IMR-90 (cell line): ENCODE measurements around the gene TMPRSS3. TPM values are rescaled to one million over a fixed set of nuclear protein-coding genes. Genes with fewer than 3 reads are reported as not detected.

Experiments
- ATAC-seq: fragments of 200-7000 bp; cut with Tn5 transposase; 2 replicates; pipeline ENCODE4 v1.9.1; 2020; ENCODE audit warnings: low read depth, mild to moderate bottlenecking, moderate library complexity
- BruUV-seq: library from RNA; stranded (reverse); fragments of 400-500 nt; replicated peaks from 2 replicates; lab custom pipeline; 2021; lab: Mats Ljungman, UMichigan
- CTCF ChIA-PET: fragments of 300-600 bp; formaldehyde crosslinking; extraction: SDS; loops from one replicate; lab custom pipeline; 2021; ENCODE audit warnings: antibody characterized with exemption; lab: Yijun Ruan, JAX
- POLR2A ChIA-PET: fragments of 300-600 bp; sonication (Branson Sonifier 250); formaldehyde crosslinking; loops from one replicate; lab custom pipeline; 2022; ENCODE audit warnings: antibody characterized with exemption; ENCODE audit not compliant: unreplicated experiment; lab: Charles Lee
- DNase-seq: peaks from one replicate; pipeline ENCODE4 v3.0.0; 2013
- H2AFZ ChIP-seq: replicated peaks from 2 replicates; pipeline ENCODE3; 2013; ENCODE audit warnings: low read length, mild to moderate bottlenecking; ENCODE audit not compliant: poor library complexity
- H2AK5ac ChIP-seq: 2 replicates; pipeline ENCODE4 v1.6.1; 2013; ENCODE audit warnings: low read depth, low read length, inconsistent platforms
- H2AK9ac ChIP-seq: replicated peaks from 2 replicates; pipeline ENCODE3; 2013; ENCODE audit warnings: mild to moderate bottlenecking, low read depth, low read length, moderate library complexity; ENCODE audit not compliant: poor library complexity
- H2BK120ac ChIP-seq: 2 replicates; pipeline ENCODE4 v1.6.1; 2013; ENCODE audit warnings: low read depth, low read length, inconsistent platforms
- H2BK15ac ChIP-seq: 3 replicates; pipeline ENCODE4 v1.6.1; 2013; ENCODE audit warnings: low read depth, low read length, inconsistent platforms
- H2BK20ac ChIP-seq: 2 replicates; pipeline ENCODE4 v1.6.1; 2013; ENCODE audit warnings: low read depth, mild to moderate bottlenecking, inconsistent platforms, low read length, moderate library complexity
- H2BK5ac ChIP-seq: 2 replicates; pipeline ENCODE4 v1.6.1; 2013; ENCODE audit warnings: mild to moderate bottlenecking, low read depth, low read length, inconsistent platforms; ENCODE audit not compliant: poor library complexity, severe bottlenecking
- H3K14ac ChIP-seq: replicated peaks from 2 replicates; pipeline ENCODE4 v1.6.1; 2013; ENCODE audit warnings: low read depth, low read length, inconsistent platforms
- H3K18ac ChIP-seq: 2 replicates; pipeline ENCODE4 v1.6.1; 2013; ENCODE audit warnings: low read depth, low read length, control low read depth
- H3K23ac ChIP-seq: 2 replicates; pipeline ENCODE4 v1.6.1; 2013; ENCODE audit warnings: low read depth, low read length, inconsistent platforms
- H3K27ac ChIP-seq: 2 replicates; pipeline ENCODE4 v1.5.1; 2013; ENCODE audit warnings: mild to moderate bottlenecking, control low read depth, low read length; ENCODE audit not compliant: insufficient read depth
- H3K27me3 ChIP-seq: 2 replicates; pipeline ENCODE4 v1.6.1; 2013; ENCODE audit warnings: low read length; ENCODE audit not compliant: control insufficient read depth, insufficient read depth
- H3K36me3 ChIP-seq: 2 replicates; pipeline ENCODE4 v1.6.1; 2013; ENCODE audit warnings: low read length, mixed read lengths; ENCODE audit not compliant: control insufficient read depth, insufficient read depth
- H3K4ac ChIP-seq: 2 replicates; pipeline ENCODE4 v1.6.1; 2013; ENCODE audit warnings: low read depth, low read length, inconsistent platforms
- H3K4me1 ChIP-seq: 2 replicates; pipeline ENCODE4 v1.6.1; 2013; ENCODE audit warnings: low read length, mixed read lengths; ENCODE audit not compliant: control insufficient read depth, insufficient read depth
- H3K4me2 ChIP-seq: 2 replicates; pipeline ENCODE4 v1.6.1; 2013; ENCODE audit warnings: low read depth, mild to moderate bottlenecking, control low read depth, low read length, moderate library complexity
- H3K4me3 ChIP-seq: 2 replicates; pipeline ENCODE4 v1.5.1; 2013; ENCODE audit warnings: low read depth, mild to moderate bottlenecking, control low read depth, low read length, moderate library complexity; ENCODE audit not compliant: insufficient read depth
- H3K56ac ChIP-seq: 2 replicates; pipeline ENCODE4 v1.6.1; 2013; ENCODE audit warnings: low read length, inconsistent platforms; ENCODE audit not compliant: insufficient read depth; ENCODE audit errors: extremely low read depth
- H3K79me1 ChIP-seq, 2 experiments: 2 replicates each; pipeline ENCODE4 v1.6.1; 2013; ENCODE audit warnings: low read length in 2 of 2, inconsistent platforms in 1 of 2, low read depth in 1 of 2
- H3K9ac ChIP-seq: 2 replicates; pipeline ENCODE4 v1.6.1; 2013; ENCODE audit warnings: low read depth, low read length, control low read depth
- H3K9me1 ChIP-seq: 2 replicates; pipeline ENCODE4 v1.6.1; 2013; ENCODE audit warnings: low read length, inconsistent platforms; ENCODE audit not compliant: insufficient read depth
- H3K9me3 ChIP-seq: 2 replicates; pipeline ENCODE4 v1.6.1; 2013; ENCODE audit warnings: low read length; ENCODE audit not compliant: control insufficient read depth, insufficient read depth
- H4K20me1 ChIP-seq: 2 replicates; pipeline ENCODE4 v1.6.1; 2013; ENCODE audit warnings: low read length, inconsistent platforms; ENCODE audit not compliant: insufficient read depth
- H4K5ac ChIP-seq: 2 replicates; pipeline ENCODE4 v1.6.1; 2013; ENCODE audit warnings: mild to moderate bottlenecking, low read depth, low read length, control low read depth
- H4K8ac ChIP-seq, 2 experiments: 2 replicates each; pipeline ENCODE4 v1.6.1; 2013; ENCODE audit warnings: low read depth in 2 of 2, low read length in 2 of 2, control low read depth in 1 of 2, inconsistent platforms in 1 of 2
- H4K91ac ChIP-seq: 2 replicates; pipeline ENCODE4 v1.6.1; 2013; ENCODE audit warnings: low read depth, low read length, inconsistent platforms; ENCODE audit not compliant: insufficient read depth
- BHLHE40 ChIP-seq: fragments of 150-350 bp; IDR thresholded peaks from 2 replicates; pipeline ENCODE4 v1.6.1; 2016; ENCODE audit warnings: mild to moderate bottlenecking, low read depth, low read length
- CHD1 ChIP-seq: IDR thresholded peaks from 2 replicates; pipeline ENCODE4 v1.6.1; 2012; ENCODE audit warnings: low read depth, low read length, improper control_type of control experiment
- MAFK ChIP-seq: IDR thresholded peaks from 2 replicates; pipeline ENCODE4 v1.6.1; 2012; ENCODE audit warnings: low read depth, low read length, improper control_type of control experiment
- MAZ ChIP-seq: IDR thresholded peaks from 2 replicates; pipeline ENCODE4 v1.6.1; 2012; ENCODE audit warnings: low read depth, mild to moderate bottlenecking, low read length, improper control_type of control experiment, moderate library complexity, borderline replicate concordance
- MXI1 ChIP-seq: IDR thresholded peaks from 2 replicates; pipeline ENCODE4 v1.6.1; 2012; ENCODE audit warnings: low read depth, mild to moderate bottlenecking, low read length, moderate library complexity, borderline replicate concordance
- POLR2A ChIP-seq: IDR thresholded peaks from 2 replicates; pipeline ENCODE4 v1.6.1; 2012; ENCODE audit warnings: mild to moderate bottlenecking, low read depth, low read length
- RAD21 ChIP-seq: IDR thresholded peaks from 2 replicates; pipeline ENCODE4 v1.6.1; 2012; ENCODE audit warnings: low read length, improper control_type of control experiment
- RCOR1 ChIP-seq: IDR thresholded peaks from 2 replicates; pipeline ENCODE4 v1.6.1; 2012; ENCODE audit warnings: mild to moderate bottlenecking, low read length, improper control_type of control experiment; ENCODE audit not compliant: insufficient replicate concordance
- SMC3 ChIP-seq: fragments of 150-350 bp; IDR thresholded peaks from 2 replicates; pipeline ENCODE4 v1.6.1; 2016; ENCODE audit warnings: low read depth, mild to moderate bottlenecking, antibody characterized with exemption, low read length, moderate library complexity
- WGBS, 2 experiments: methylation state at CpG; one replicate each; pipeline versions ENCODE4 v1.1.5 to v1.1.7; 2013; ENCODE audit warnings: missing lambda C conversion rate in 2 of 2; ENCODE audit not compliant: insufficient read length in 1 of 2; ENCODE audit errors: extremely low coverage in 2 of 2; 5-methylcytosine and 5-hydroxymethylcytosine counted together
- dilution Hi-C: fragments of 300-500 bp; cut with HindIII; formaldehyde crosslinking; loops from one replicate; pipeline ENCODE4 v1.14.3; 2018; ENCODE audit warnings: low sequenced_read_pairs; ENCODE audit not compliant: unreplicated experiment
- in situ Hi-C: fragments of 300-500 bp; cut with MboI; formaldehyde crosslinking; loops from 3 replicates; pipeline ENCODE4 v1.14.3; 2019; ENCODE audit warnings: low sequenced_read_pairs, inconsistent platforms, mixed read lengths
- intact Hi-C: fragments of 100-400 bp; cut with micrococcal nuclease; formaldehyde crosslinking; loops from 2 replicates; pipeline ENCODE4 v1.10.0; 2022
- polyA plus RNA-seq, 3 experiments: library from polyadenylated mRNA; depleted of rRNA; stranded (reverse); fragments of >200 nt; gene quantifications; 2 replicates each; pipeline ENCODE4 v1.2.3, GENCODE V29; 2012; ENCODE audit warnings: low replicate concordance in 1 of 3
- total RNA-seq: library from RNA; depleted of rRNA; stranded (reverse); fragments of >200 nt; gene quantifications from 2 replicates; pipeline ENCODE4 v1.2.3, GENCODE V29; 2012

The TMPRSS3 gene
- total and polyA plus RNA-seq, 2 of the 4 experiments (the other 2 are of a cell fraction), result not detected

DNA sequence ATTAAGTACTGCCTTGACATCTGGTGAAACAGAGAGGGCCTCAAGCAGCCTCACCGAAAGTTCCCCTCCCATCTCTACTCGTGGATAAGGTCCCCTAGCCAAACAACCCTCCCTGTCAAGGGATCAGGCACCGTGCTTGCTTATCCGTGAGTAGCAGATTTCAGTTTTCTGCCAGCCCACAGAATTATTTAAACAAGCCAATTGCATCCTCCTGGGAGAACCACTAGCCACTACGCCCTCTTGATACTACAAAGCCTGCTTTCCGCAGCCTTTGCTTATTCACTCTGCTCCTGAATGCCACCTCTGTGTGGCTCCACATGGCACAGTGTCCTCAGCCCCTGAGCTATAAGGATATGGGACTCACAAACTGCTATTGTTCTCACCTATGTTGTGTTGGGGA, 39.2 kb downstream of the TMPRSS3 start:
- Histone ChIP-seq H3K18ac (no peak overlapping the region), H3K36me3 (no peaks in the 10 kb centered on the region), H3K4ac (no peak overlapping the region), H2AK5ac (no peak overlapping the region), H3K56ac (no peak overlapping the region), H3K4me3 (no peak overlapping the region), H4K20me1 (no peaks in the 10 kb centered on the region), H3K27me3 (peaks cover 13% of the 10 kb centered on the region), H2BK15ac (no peak overlapping the region), H4K5ac (no peak overlapping the region), H3K14ac (no peak overlapping the region), H4K91ac (no peak overlapping the region), H2AFZ (no peak overlapping the region), H3K9me1 (no peaks in the 10 kb centered on the region), H3K9me3 (no peaks in the 10 kb centered on the region; the same call in 1 of the 2 replicates), H3K79me1 (no peaks in the 10 kb centered on the region), H2BK120ac (no peak overlapping the region), H3K27ac (no peak overlapping the region), H4K8ac (no peak overlapping the region), H2BK20ac (no peak overlapping the region), H3K9ac (no peak overlapping the region), H2BK5ac (no peak overlapping the region), H2AK9ac (no peak overlapping the region), H3K4me2 (no peak overlapping the region), H3K4me1 (no peaks in the 10 kb centered on the region), H3K23ac (no peak overlapping the region)
- TF ChIP-seq MXI1 (no peak), MAFK (no peak), SMC3 (no peak), RCOR1 (no peak), CHD1 (no peak), POLR2A (no peak), BHLHE40 (no peak), RAD21 (no peak), MAZ (no peak)
- DNase-seq (no peak), ATAC-seq (no peak)
- no TSS peak for BruUV-seq
- in situ Hi-C loops (no loop called here), intact Hi-C loops (no loop called here), dilution Hi-C loops (no loop called here)
- ChIA-PET CTCF (interaction anchor here (0.6 to 1.1 kb wide), 2 partner anchors 10 to 32 kb away, joined by 3 to 4 read pairs; no protein-coding TSS in a partner anchor), POLR2A (no interaction called here)
- 10% methylated on average over 2 of the region's 6 CpGs; no CpG with 5 or more reads in 1 of the 2 experiments for WGBS, 2 experiments
